GM23248 (cell line): ENCODE results near the gene CYP27A1. TPM values are rescaled to one million over a fixed set of nuclear protein-coding genes. Genes with fewer than 3 reads are reported as not detected.

ENCODE experiments used
- DNase-seq: peaks from one replicate; pipeline ENCODE4 v3.0.0-alpha.2; 2015
- H2AFZ ChIP-seq: fragments of 200-600 bp; sonication (generic); 2 replicates; pipeline ENCODE4 v1.6.1; 2016; ENCODE audit warnings: antibody characterized with exemption
- H3F3A ChIP-seq: fragments of 200-600 bp; sonication (generic); 2 replicates; pipeline ENCODE4 v1.6.1; 2016; ENCODE audit warnings: mild to moderate bottlenecking, antibody characterized with exemption, mixed run types; ENCODE audit not compliant: insufficient read depth
- H3K27ac ChIP-seq: fragments of 200-600 bp; sonication (generic); 2 replicates; pipeline ENCODE4 v1.5.1; 2016; ENCODE audit warnings: mild to moderate bottlenecking
- H3K27me3 ChIP-seq: fragments of 200-600 bp; sonication (generic); replicated peaks from 2 replicates; pipeline ENCODE4 v1.6.1; 2016; ENCODE audit warnings: mild to moderate bottlenecking; ENCODE audit not compliant: insufficient read depth
- H3K36me3 ChIP-seq: fragments of 200-600 bp; sonication (generic); 2 replicates; pipeline ENCODE4 v1.6.1; 2016; ENCODE audit warnings: low read depth, mild to moderate bottlenecking
- H3K4me1 ChIP-seq: fragments of 200-600 bp; sonication (generic); 2 replicates; pipeline ENCODE4 v1.6.1; 2016; ENCODE audit warnings: mild to moderate bottlenecking; ENCODE audit not compliant: insufficient read depth
- H3K4me2 ChIP-seq: fragments of 200-600 bp; sonication (generic); one replicate; pipeline ENCODE4 v1.6.1; 2016; ENCODE audit warnings: mild to moderate bottlenecking; ENCODE audit not compliant: unreplicated experiment
- H3K4me3 ChIP-seq: fragments of 200-600 bp; sonication (generic); 2 replicates; pipeline ENCODE4 v1.5.1; 2016; ENCODE audit warnings: mild to moderate bottlenecking
- H3K79me2 ChIP-seq: fragments of 200-600 bp; sonication (generic); 2 replicates; pipeline ENCODE4 v1.6.1; 2016; ENCODE audit warnings: mild to moderate bottlenecking; ENCODE audit not compliant: insufficient read depth
- H3K9ac ChIP-seq: fragments of 200-600 bp; sonication (generic); 2 replicates; pipeline ENCODE4 v1.6.1; 2016; ENCODE audit warnings: mild to moderate bottlenecking
- H3K9me2 ChIP-seq: fragments of 200-600 bp; sonication (generic); 2 replicates; pipeline ENCODE4 v1.6.1; 2016; ENCODE audit warnings: mixed run types, mild to moderate bottlenecking, moderate library complexity; ENCODE audit not compliant: insufficient read depth
- H3K9me3 ChIP-seq: fragments of 200-600 bp; sonication (generic); one replicate; pipeline ENCODE4 v1.6.1; 2017; ENCODE audit warnings: low read depth
- H4K20me1 ChIP-seq: fragments of 200-600 bp; sonication (generic); 2 replicates; pipeline ENCODE4 v1.6.0; 2016; ENCODE audit not compliant: insufficient read depth
- EZH2 ChIP-seq: fragments of 200-600 bp; sonication (generic); IDR thresholded peaks from 2 replicates; pipeline ENCODE4 v1.6.1; 2018; ENCODE audit warnings: antibody characterized with exemption, mild to moderate bottlenecking; ENCODE audit not compliant: insufficient read depth, poor library complexity, severe bottlenecking
- EZH2phosphoT487 ChIP-seq: fragments of 200-600 bp; sonication (generic); IDR thresholded peaks from 2 replicates; pipeline ENCODE4 v1.6.1; 2018; ENCODE audit warnings: antibody characterized with exemption, moderate library complexity, mild to moderate bottlenecking, low read depth; ENCODE audit not compliant: insufficient read depth
- WGBS, 2 experiments: methylation state at CpG; one replicate each; pipeline ENCODE4 v1.1.6; 2015 to 2017; ENCODE audit warnings: low lambda C conversion rate in 2 of 2, low coverage in 1 of 2; ENCODE audit errors: missing lambda C conversion rate in 2 of 2; 5-methylcytosine and 5-hydroxymethylcytosine counted together
- in situ Hi-C: fragments of 300-500 bp; cut with MboI; formaldehyde crosslinking; loops from 2 replicates; pipeline ENCODE4 v1.15.0; 2020
- polyA plus RNA-seq: library from polyadenylated mRNA; unstranded; fragments of >200 nt; fragmentation: Nextera tagmentation; extraction: Ambion mirVana; gene quantifications from 2 replicates; pipeline ENCODE4 v1.2.1, GENCODE V29; 2016
- total RNA-seq: library from RNA; depleted of rRNA; stranded (reverse); fragments of >200 nt; shearing (Covaris generic); gene quantifications from 2 replicates; pipeline ENCODE4 v1.2.3, GENCODE V29; 2014

CYP27A1 gene
- total and polyA plus RNA-seq, 2 experiments from 2014 or later, result 2.9 to 4.1 TPM

GRCh38 chr2:218796691-218797090, 14.7 kb downstream of the CYP27A1 start:
- Histone ChIP-seq H3K9ac (no peak overlapping the region), H3K36me3 (no peaks in the 10 kb centered on the region), H2AFZ (no peak overlapping the region), H3K27me3 (no peaks in the 10 kb centered on the region), H3F3A (no peaks in the 10 kb centered on the region), H3K27ac (no peak overlapping the region), H3K79me2 (no peaks in the 10 kb centered on the region), H3K9me2 (no peaks in the 10 kb centered on the region), H3K9me3 (no peaks in the 10 kb centered on the region), H3K4me2 (no peak overlapping the region), H3K4me3 (no peak overlapping the region), H3K4me1 (no peaks in the 10 kb centered on the region), H4K20me1 (no peaks in the 10 kb centered on the region)
- in situ Hi-C loops, result no loop called here
- WGBS, 2 experiments, result 74 to 83% methylated on average over 4 of the region's 4 CpGs
- no peak for DNase-seq
- TF ChIP-seq EZH2phosphoT487 (no peak), EZH2 (no peak)

GRCh38 chr2:218798767-218799504, 17.0 kb downstream of the CYP27A1 start:
- WGBS, 2 experiments, result 76 to 78% methylated on average over 12 of the region's 12 CpGs
- H4K20me1 ChIP-seq, result no peaks in the 10 kb centered on the region
- in situ Hi-C loops, result no loop called here

GRCh38 chr2:218799990-218800389, 18.0 kb downstream of the CYP27A1 start:
- Histone ChIP-seq H3K9me3 (no peaks in the 10 kb centered on the region), H3K9me2 (no peaks in the 10 kb centered on the region), H3K4me1 (no peaks in the 10 kb centered on the region), H3K4me2 (no peak overlapping the region), H3K79me2 (no peaks in the 10 kb centered on the region), H3K9ac (no peak overlapping the region), H3K27me3 (no peaks in the 10 kb centered on the region), H3K27ac (no peak overlapping the region), H3K4me3 (no peak overlapping the region), H3F3A (no peaks in the 10 kb centered on the region), H3K36me3 (no peaks in the 10 kb centered on the region), H2AFZ (no peak overlapping the region), H4K20me1 (no peaks in the 10 kb centered on the region)
- in situ Hi-C loops, result no loop called here
- no peak for TF ChIP-seq EZH2
- no peak for TF ChIP-seq EZH2phosphoT487
- DNase-seq, result no peak
- 63% methylated on average over 6 of the region's 6 CpGs for WGBS, 2 experiments

More at GRCh38 chr2:218798767-218799504, 17.0 kb downstream of the CYP27A1 start:
- Histone ChIP-seq H2AFZ (no peak overlapping the region), H3K79me2 (no peaks in the 10 kb centered on the region), H3K4me2 (no peak overlapping the region), H3K9ac (no peak overlapping the region), H3K9me3 (no peaks in the 10 kb centered on the region), H3K4me1 (no peaks in the 10 kb centered on the region), H3K27ac (no peak overlapping the region), H3K36me3 (no peaks in the 10 kb centered on the region), H3K9me2 (no peaks in the 10 kb centered on the region), H3K27me3 (no peaks in the 10 kb centered on the region), H3F3A (no peaks in the 10 kb centered on the region), H3K4me3 (no peak overlapping the region)
- DNase-seq, result no peak
- TF ChIP-seq EZH2phosphoT487 (no peak), EZH2 (no peak)

GRCh38 chr2:218802386-218802994, 20.5 kb downstream of the CYP27A1 start:
- Histone ChIP-seq H3K4me2 (no peak overlapping the region), H3K9me3 (no peaks in the 10 kb centered on the region), H3K79me2 (no peaks in the 10 kb centered on the region), H3K9ac (no peak overlapping the region), H3K9me2 (no peaks in the 10 kb centered on the region), H3K4me1 (peaks cover 18% of the 10 kb centered on the region), H3K27me3 (no peaks in the 10 kb centered on the region), H3K27ac (no peak overlapping the region), H3K4me3 (no peak overlapping the region), H3F3A (peaks cover 13% of the 10 kb centered on the region), H2AFZ (no peak overlapping the region), H3K36me3 (no peaks in the 10 kb centered on the region), H4K20me1 (no peaks in the 10 kb centered on the region)
- no peak for DNase-seq
- in situ Hi-C loops, result no loop called here
- 58 to 61% methylated on average over 4 of the region's 4 CpGs for WGBS, 2 experiments
- no peak for TF ChIP-seq EZH2phosphoT487
